SK-N-SH treated with all-trans-retinoic acid at 6 μM for 48 hours (cell line): Measurements from ENCODE around the gene HRH2.

Experiments
- ATAC-seq: fragments of 200-7000 bp; cut with Tn5 transposase; 3 replicates; pipeline ENCODE4 v1.9.1; 2020; ENCODE audit warnings: mild to moderate bottlenecking, moderate library complexity
- ARNTL ChIP-seq: fragments of 450-650 bp; formaldehyde crosslinking; IDR thresholded peaks from 2 replicates; pipeline ENCODE4 v1.5.0; 2020; ENCODE audit warnings: low read depth, mild to moderate bottlenecking, moderate library complexity, borderline replicate concordance
- BACH2 ChIP-seq: fragments of 250-450 bp; sonication (Bioruptor Pico); IDR thresholded peaks from 2 replicates; pipeline ENCODE4 v1.9.0; 2021; ENCODE audit warnings: mild to moderate bottlenecking, borderline replicate concordance
- CREB5 ChIP-seq: fragments of 250-450 bp; sonication (Bioruptor Pico); IDR thresholded peaks from 2 replicates; pipeline ENCODE4 v1.5.1; 2020; ENCODE audit warnings: low read depth, mild to moderate bottlenecking, moderate library complexity
- CSDC2 ChIP-seq: fragments of 250-450 bp; sonication (Bioruptor Pico); IDR thresholded peaks from 2 replicates; pipeline ENCODE4 v1.5.0; 2020; ENCODE audit warnings: mild to moderate bottlenecking, moderate library complexity
- CSRNP3 ChIP-seq: fragments of 250-450 bp; sonication (Bioruptor Pico); IDR thresholded peaks from 2 replicates; pipeline ENCODE4 v1.5.1; 2021; ENCODE audit warnings: mild to moderate bottlenecking, moderate library complexity
- ESRRG ChIP-seq: fragments of 250-450 bp; sonication (Bioruptor Pico); IDR thresholded peaks from 2 replicates; pipeline ENCODE4 v1.6.1; 2021; ENCODE audit warnings: mild to moderate bottlenecking
- ISL1 ChIP-seq: fragments of 250-450 bp; sonication (Bioruptor Pico); IDR thresholded peaks from 2 replicates; pipeline ENCODE4 v2.1.2; 2022; ENCODE audit warnings: mild to moderate bottlenecking, moderate library complexity
- OSR1 ChIP-seq: fragments of 250-450 bp; sonication (Bioruptor Pico); IDR thresholded peaks from 2 replicates; pipeline ENCODE4 v1.8.0; 2022; ENCODE audit warnings: moderate library complexity, mild to moderate bottlenecking, inconsistent platforms
- PPARA ChIP-seq: fragments of 250-450 bp; sonication (Bioruptor Pico); IDR thresholded peaks from 2 replicates; pipeline ENCODE4 v1.5.0; 2020; ENCODE audit warnings: mild to moderate bottlenecking, borderline replicate concordance
- SNAI2 ChIP-seq: fragments of 250-450 bp; sonication (Bioruptor Pico); IDR thresholded peaks from 2 replicates; pipeline ENCODE4 v1.5.0; 2020; ENCODE audit warnings: mild to moderate bottlenecking, moderate library complexity
- TCF4 ChIP-seq: fragments of 250-450 bp; sonication (Bioruptor Pico); IDR thresholded peaks from 2 replicates; pipeline ENCODE4 v1.8.0; 2021; ENCODE audit warnings: mild to moderate bottlenecking, moderate library complexity, borderline replicate concordance
- TOX ChIP-seq: fragments of 250-450 bp; sonication (Bioruptor Pico); IDR thresholded peaks from 2 replicates; pipeline ENCODE4 v1.8.0; 2021; ENCODE audit warnings: mild to moderate bottlenecking, moderate library complexity, borderline replicate concordance
- TSHZ2 ChIP-seq: fragments of 250-450 bp; sonication (Bioruptor Pico); IDR thresholded peaks from 2 replicates; pipeline ENCODE4 v1.5.0; 2020; ENCODE audit warnings: mild to moderate bottlenecking, moderate library complexity
- ZC3H10 ChIP-seq: fragments of 250-450 bp; sonication (Bioruptor Pico); IDR thresholded peaks from 2 replicates; pipeline ENCODE4 v1.5.1; 2021; ENCODE audit warnings: mild to moderate bottlenecking, moderate library complexity
- ZFP3 ChIP-seq: fragments of 250-450 bp; sonication (Bioruptor Pico); IDR thresholded peaks from 2 replicates; pipeline ENCODE4 v1.5.0; 2020; ENCODE audit warnings: mild to moderate bottlenecking, moderate library complexity
- ZFP30 ChIP-seq: fragments of 450-650 bp; formaldehyde crosslinking; IDR thresholded peaks from 2 replicates; pipeline ENCODE4 v1.5.0; 2022; ENCODE audit warnings: mild to moderate bottlenecking, moderate library complexity
- ZNF565 ChIP-seq: fragments of 450-650 bp; formaldehyde crosslinking; conservative IDR thresholded peaks from 2 replicates; pipeline ENCODE4 v1.5.0; 2020; ENCODE audit warnings: low read depth, mild to moderate bottlenecking, moderate library complexity
- ZNF8 ChIP-seq: fragments of 450-650 bp; formaldehyde crosslinking; IDR thresholded peaks from 2 replicates; pipeline ENCODE4 v1.5.0; 2020; ENCODE audit warnings: mild to moderate bottlenecking, moderate library complexity
- TF ChIP-seq, protein P1 (sequence below): fragments of 250-450 bp; sonication (Bioruptor Pico); IDR thresholded peaks from 2 replicates; pipeline ENCODE4 v1.8.0; 2020; ENCODE audit warnings: mild to moderate bottlenecking, moderate library complexity, borderline replicate concordance
- TF ChIP-seq, protein P2 (sequence below): fragments of 250-450 bp; sonication (Bioruptor Pico); IDR thresholded peaks from 2 replicates; pipeline ENCODE4 v1.8.0; 2021; ENCODE audit warnings: low read depth, mild to moderate bottlenecking, moderate library complexity, borderline replicate concordance

The HRH2 gene

GRCh38 chr5:175657593-175658271 is at the start of gene HRH2:
HRH2 (plus strand) TSS chr5:175658071; CDS start chr5:175683234, 25,163 bp downstream.
- TF ChIP-seq ARNTL (CRISPR knock-in tag) = no peak
- TF ChIP-seq, all 23 proteins: peak for 0
- ATAC-seq = no peak

DNA sequence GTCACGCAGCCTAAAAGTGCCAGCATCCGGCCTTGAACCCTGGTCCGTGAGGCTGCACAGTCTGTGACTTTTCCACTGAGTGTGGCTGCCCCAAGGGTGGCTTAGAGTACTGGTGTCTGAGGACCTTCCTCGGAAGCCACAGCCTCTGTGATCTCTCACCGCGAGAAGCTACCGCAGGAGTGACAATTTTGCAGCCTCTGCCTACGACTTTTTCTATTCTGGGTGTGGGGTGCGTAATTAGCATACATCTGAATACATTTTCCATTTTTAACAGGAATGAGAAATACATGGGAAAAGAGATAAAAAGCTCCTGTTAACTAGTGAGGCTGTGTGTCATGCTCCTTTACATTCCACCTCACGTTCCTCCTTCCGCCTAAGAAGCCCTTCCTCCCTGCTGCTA is 48.3 kb upstream of the HRH2 start:
- TF ChIP-seq ZFP30 (CRISPR knock-in tag) (no peak), CSRNP3 (no peak), ESRRG (no peak), TOX (CRISPR knock-in tag) (no peak), OSR1 (CRISPR knock-in tag) (no peak), ZNF565 (CRISPR knock-in tag) (no peak), ARNTL (CRISPR knock-in tag) (no peak), CSDC2 (CRISPR knock-in tag) (no peak), CREB5 (no peak), ZFP3 (CRISPR knock-in tag) (no peak), TCF4 (CRISPR knock-in tag) (no peak), PPARA (CRISPR knock-in tag) (no peak), ZNF8 (CRISPR knock-in tag) (no peak)
- TF ChIP-seq, protein P1, sequence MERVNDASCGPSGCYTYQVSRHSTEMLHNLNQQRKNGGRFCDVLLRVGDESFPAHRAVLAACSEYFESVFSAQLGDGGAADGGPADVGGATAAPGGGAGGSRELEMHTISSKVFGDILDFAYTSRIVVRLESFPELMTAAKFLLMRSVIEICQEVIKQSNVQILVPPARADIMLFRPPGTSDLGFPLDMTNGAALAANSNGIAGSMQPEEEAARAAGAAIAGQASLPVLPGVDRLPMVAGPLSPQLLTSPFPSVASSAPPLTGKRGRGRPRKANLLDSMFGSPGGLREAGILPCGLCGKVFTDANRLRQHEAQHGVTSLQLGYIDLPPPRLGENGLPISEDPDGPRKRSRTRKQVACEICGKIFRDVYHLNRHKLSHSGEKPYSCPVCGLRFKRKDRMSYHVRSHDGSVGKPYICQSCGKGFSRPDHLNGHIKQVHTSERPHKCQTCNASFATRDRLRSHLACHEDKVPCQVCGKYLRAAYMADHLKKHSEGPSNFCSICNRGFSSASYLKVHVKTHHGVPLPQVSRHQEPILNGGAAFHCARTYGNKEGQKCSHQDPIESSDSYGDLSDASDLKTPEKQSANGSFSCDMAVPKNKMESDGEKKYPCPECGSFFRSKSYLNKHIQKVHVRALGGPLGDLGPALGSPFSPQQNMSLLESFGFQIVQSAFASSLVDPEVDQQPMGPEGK = no peak
- no peak for ATAC-seq

GRCh38 chr5:175610381-175610780 is 47.5 kb upstream of the HRH2 start:
- ATAC-seq = no peak
- TF ChIP-seq TOX (CRISPR knock-in tag) (no peak), CSDC2 (CRISPR knock-in tag) (no peak), TSHZ2 (no peak)

- no peak for ATAC-seq
- no peak for TF ChIP-seq ZC3H10 (CRISPR knock-in tag)
- no peak for TF ChIP-seq SNAI2 (CRISPR knock-in tag)
- TF ChIP-seq CSRNP3 = no peak
- no peak for TF ChIP-seq ESRRG
- no peak for TF ChIP-seq ZNF565 (CRISPR knock-in tag)
- TF ChIP-seq, protein P2, sequence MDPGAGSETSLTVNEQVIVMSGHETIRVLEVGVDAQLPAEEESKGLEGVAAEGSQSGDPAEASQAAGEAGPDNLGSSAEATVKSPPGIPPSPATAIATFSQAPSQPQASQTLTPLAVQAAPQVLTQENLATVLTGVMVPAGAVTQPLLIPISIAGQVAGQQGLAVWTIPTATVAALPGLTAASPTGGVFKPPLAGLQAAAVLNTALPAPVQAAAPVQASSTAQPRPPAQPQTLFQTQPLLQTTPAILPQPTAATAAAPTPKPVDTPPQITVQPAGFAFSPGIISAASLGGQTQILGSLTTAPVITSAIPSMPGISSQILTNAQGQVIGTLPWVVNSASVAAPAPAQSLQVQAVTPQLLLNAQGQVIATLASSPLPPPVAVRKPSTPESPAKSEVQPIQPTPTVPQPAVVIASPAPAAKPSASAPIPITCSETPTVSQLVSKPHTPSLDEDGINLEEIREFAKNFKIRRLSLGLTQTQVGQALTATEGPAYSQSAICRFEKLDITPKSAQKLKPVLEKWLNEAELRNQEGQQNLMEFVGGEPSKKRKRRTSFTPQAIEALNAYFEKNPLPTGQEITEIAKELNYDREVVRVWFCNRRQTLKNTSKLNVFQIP (CRISPR knock-in tag) = no peak
- no peak for TF ChIP-seq BACH2 (CRISPR knock-in tag)
- no peak for TF ChIP-seq ZFP3 (CRISPR knock-in tag)
- no peak for TF ChIP-seq ZNF8 (CRISPR knock-in tag)
- TF ChIP-seq TOX (CRISPR knock-in tag) = no peak
- TF ChIP-seq CREB5 = no peak
- TF ChIP-seq CSDC2 (CRISPR knock-in tag) = no peak
- TF ChIP-seq ISL1 (CRISPR knock-in tag) = no peak
- no peak for TF ChIP-seq TCF4 (CRISPR knock-in tag)
- no peak for TF ChIP-seq ZFP30 (CRISPR knock-in tag)
These were observed 47.0 kb upstream of the HRH2 start for GRCh38 chr5:175610898-175611297.
